Cardiac muscle cell (in vitro differentiated cells and primary cell): ENCODE results near the gene FBLN2. TPM values are rescaled to one million over a fixed set of nuclear protein-coding genes. Genes with fewer than 3 reads are reported as not detected.

Experiments
- DNase-seq, 2 donors: peaks; one replicate each; pipeline versions ENCODE4 v3.0.0 to v3.0.0-alpha.2; 2010 to 2017; ENCODE audit warnings: low read depth in 1 of 2, low spot score in 1 of 2
- H3K27ac ChIP-seq: fragments of 200-600 bp; sonication (generic); 2 replicates; pipeline ENCODE4 v1.5.1; 2016
- H3K27me3 ChIP-seq: fragments of 200-600 bp; sonication (generic); 2 replicates; pipeline ENCODE4 v1.6.0; 2016; ENCODE audit warnings: control low read depth
- H3K36me3 ChIP-seq: fragments of 200-600 bp; sonication (generic); 2 replicates; pipeline ENCODE4 v1.5.1; 2016; ENCODE audit warnings: control low read depth
- H3K4me1 ChIP-seq: fragments of 200-600 bp; sonication (generic); 2 replicates; pipeline ENCODE4 v1.8.1; 2017; ENCODE audit warnings: low read depth, mild to moderate bottlenecking, mixed run types
- H3K4me3 ChIP-seq: fragments of 200-600 bp; sonication (generic); 2 replicates; pipeline ENCODE4 v1.5.1; 2016; ENCODE audit warnings: mild to moderate bottlenecking
- H3K9me3 ChIP-seq: fragments of 200-600 bp; sonication (generic); 2 replicates; pipeline ENCODE4 v1.5.1; 2017; ENCODE audit warnings: low read depth, mild to moderate bottlenecking, control low read depth
- polyA plus RNA-seq: library from polyadenylated mRNA; unstranded; fragments of >200 nt; fragmentation: Nextera tagmentation; extraction: Ambion mirVana; gene quantifications from 2 replicates; pipeline ENCODE4 v1.2.1, GENCODE V29; 2016
- total RNA-seq: library from RNA; depleted of rRNA; stranded (reverse); fragments of >200 nt; gene quantifications from 2 replicates; pipeline ENCODE4 v1.2.3, GENCODE V29; 2016
- TF ChIP-seq, protein P1 (sequence below): IDR thresholded peaks from 2 replicates; pipeline ENCODE4 v1.5.1; 2012; ENCODE audit warnings: low read depth, mild to moderate bottlenecking, low read length

FBLN2 gene
- total and polyA plus RNA-seq, 2 experiments from 2014 or later, result 19.3 to 42.4 TPM

DNA sequence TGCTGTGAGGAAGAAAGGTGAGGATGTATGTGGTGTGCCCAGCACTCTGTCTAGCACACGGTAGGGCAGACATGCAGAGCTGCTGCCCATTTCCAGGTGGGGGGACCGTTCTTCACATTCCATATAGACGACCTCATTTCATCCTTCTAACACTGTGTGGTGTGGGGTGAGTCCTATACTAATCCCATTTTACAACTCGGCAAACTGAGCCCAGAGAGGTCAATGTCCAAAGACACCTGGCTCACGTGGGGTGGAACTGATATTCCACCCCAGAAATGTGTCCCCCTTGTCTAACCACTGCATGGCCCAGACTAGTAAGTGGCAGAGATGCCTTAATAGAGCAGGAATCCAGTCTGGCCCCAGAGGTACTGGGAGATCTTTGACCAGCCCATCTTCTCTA lies 119.2 kb downstream of the FBLN2 start:
- no peak overlapping the region for H3K27ac ChIP-seq
- no peak overlapping the region for H3K4me3 ChIP-seq
- no peak for DNase-seq
- TF ChIP-seq, protein P1, sequence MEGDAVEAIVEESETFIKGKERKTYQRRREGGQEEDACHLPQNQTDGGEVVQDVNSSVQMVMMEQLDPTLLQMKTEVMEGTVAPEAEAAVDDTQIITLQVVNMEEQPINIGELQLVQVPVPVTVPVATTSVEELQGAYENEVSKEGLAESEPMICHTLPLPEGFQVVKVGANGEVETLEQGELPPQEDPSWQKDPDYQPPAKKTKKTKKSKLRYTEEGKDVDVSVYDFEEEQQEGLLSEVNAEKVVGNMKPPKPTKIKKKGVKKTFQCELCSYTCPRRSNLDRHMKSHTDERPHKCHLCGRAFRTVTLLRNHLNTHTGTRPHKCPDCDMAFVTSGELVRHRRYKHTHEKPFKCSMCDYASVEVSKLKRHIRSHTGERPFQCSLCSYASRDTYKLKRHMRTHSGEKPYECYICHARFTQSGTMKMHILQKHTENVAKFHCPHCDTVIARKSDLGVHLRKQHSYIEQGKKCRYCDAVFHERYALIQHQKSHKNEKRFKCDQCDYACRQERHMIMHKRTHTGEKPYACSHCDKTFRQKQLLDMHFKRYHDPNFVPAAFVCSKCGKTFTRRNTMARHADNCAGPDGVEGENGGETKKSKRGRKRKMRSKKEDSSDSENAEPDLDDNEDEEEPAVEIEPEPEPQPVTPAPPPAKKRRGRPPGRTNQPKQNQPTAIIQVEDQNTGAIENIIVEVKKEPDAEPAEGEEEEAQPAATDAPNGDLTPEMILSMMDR, result no peak
- peaks cover 17% of the 10 kb centered on the region for H3K27me3 ChIP-seq
- no peaks in the 10 kb centered on the region for H3K4me1 ChIP-seq
- H3K36me3 ChIP-seq, result no peaks in the 10 kb centered on the region
- no peaks in the 10 kb centered on the region for H3K9me3 ChIP-seq

DNA sequence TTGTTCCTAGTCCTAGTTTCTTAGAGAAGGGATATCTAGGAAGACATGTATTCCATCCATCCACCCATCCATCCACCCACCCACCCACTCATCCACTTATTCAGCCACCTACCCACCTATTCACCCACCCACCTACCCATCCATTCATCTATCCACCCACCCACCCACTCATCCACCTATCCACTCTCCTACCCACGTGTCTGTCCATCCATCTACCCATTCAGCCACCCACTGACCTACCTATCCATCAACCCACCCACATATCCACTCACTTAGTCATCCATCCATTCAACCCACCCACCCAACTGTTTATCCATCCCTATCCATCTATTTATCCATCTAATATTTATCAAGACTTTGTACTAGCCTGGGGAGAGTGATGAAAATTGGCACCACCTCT lies 120.5 kb downstream of the FBLN2 start:
- TF ChIP-seq, protein P1, result no peak
- Histone ChIP-seq H3K9me3 (no peaks in the 10 kb centered on the region), H3K4me3 (no peak overlapping the region), H3K36me3 (no peaks in the 10 kb centered on the region), H3K27ac (no peak overlapping the region), H3K4me1 (no peaks in the 10 kb centered on the region), H3K27me3 (peaks cover 17% of the 10 kb centered on the region)
- no peak for DNase-seq

DNA sequence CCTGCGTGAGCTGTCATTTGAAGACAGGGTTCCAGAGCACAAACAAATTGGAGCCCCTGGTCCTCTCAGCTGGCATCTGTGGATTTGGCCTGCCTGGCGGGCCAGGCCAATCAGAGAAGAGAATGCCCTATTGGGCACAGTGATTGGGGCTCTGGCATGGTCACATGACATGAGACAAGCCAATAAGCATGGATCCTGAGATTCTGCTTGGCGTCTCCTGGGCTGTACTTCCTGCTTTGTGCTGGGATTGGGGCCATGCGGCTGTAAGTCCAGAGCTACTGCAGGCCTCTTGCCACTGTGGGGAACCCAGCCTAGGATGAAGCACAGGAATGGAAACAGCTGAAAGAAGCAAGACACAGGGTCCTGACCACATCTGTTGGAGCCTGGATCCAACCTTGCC lies 121.4 kb downstream of the FBLN2 start:
- Histone ChIP-seq H3K27ac (no peak overlapping the region), H3K27me3 (peaks cover 17% of the 10 kb centered on the region), H3K36me3 (no peaks in the 10 kb centered on the region), H3K4me1 (no peaks in the 10 kb centered on the region), H3K9me3 (no peaks in the 10 kb centered on the region), H3K4me3 (no peak overlapping the region)
- TF ChIP-seq, protein P1, result no peak
- DNase-seq, result no peak

GRCh38 chr3:13671482-13672233 lies 122.7 kb downstream of the FBLN2 start:
- no peaks in the 10 kb centered on the region for H3K36me3 ChIP-seq
- TF ChIP-seq, protein P1, result no peak
- no peaks in the 10 kb centered on the region for H3K4me1 ChIP-seq
- peaks cover 12% of the 10 kb centered on the region for H3K27me3 ChIP-seq
- H3K9me3 ChIP-seq, result no peaks in the 10 kb centered on the region
- no peak for DNase-seq
- H3K4me3 ChIP-seq, result no peak overlapping the region
- H3K27ac ChIP-seq, result no peak overlapping the region

DNA sequence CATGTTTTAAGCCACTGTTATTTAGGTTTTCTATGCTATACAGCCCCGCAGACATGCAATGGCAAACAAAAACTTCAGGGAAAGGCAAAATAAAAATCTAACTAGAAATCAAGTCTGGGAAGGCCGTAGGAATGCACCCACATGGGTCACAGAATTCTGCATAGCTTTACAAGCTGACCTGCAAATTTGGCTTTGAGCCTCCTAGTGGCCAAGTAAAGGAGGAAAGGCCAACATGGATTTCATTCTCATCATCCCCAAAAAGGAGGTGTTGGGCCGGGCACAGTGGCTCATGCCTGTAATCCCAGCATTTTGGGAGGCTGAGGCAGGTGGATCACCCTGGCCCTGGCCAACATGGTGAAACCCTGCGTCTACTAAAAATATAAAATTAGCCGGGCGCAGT lies 124.3 kb downstream of the FBLN2 start:
- TF ChIP-seq, protein P1, result peak; percentile 38

More for the DNA sequence above, 124.3 kb downstream of the FBLN2 start:
- DNase-seq, result no peak
- Histone ChIP-seq H3K27me3 (peaks cover 9% of the 10 kb centered on the region), H3K36me3 (no peaks in the 10 kb centered on the region), H3K4me3 (no peak overlapping the region), H3K9me3 (no peaks in the 10 kb centered on the region), H3K27ac (no peak overlapping the region), H3K4me1 (no peaks in the 10 kb centered on the region)
